ENCODE measurements around the gene MTREX.

Gene MTREX

GRCh38 chr5:55384072-55384471 is 76.3 kb downstream of the MTREX start:
- DNase-seq (ENCODE audit: low spot score), result no peak

GRCh38 chr5:55385227-55385626 is 77.4 kb downstream of the MTREX start:
- no peak for DNase-seq (ENCODE audit: low spot score)

- no peak for DNase-seq (ENCODE audit: low spot score)
Observed at GRCh38 chr5:55385846-55386245, 78.1 kb downstream of the MTREX start.

- no peak for DNase-seq (ENCODE audit: low spot score)
Observed at GRCh38 chr5:55386356-55386755, 78.6 kb downstream of the MTREX start.

- no peak for DNase-seq (ENCODE audit: low spot score)
Observed at GRCh38 chr5:55387865-55388264, 80.1 kb downstream of the MTREX start.

- no peak for DNase-seq (ENCODE audit: low spot score)
Observed at GRCh38 chr5:55391707-55392106, 83.9 kb downstream of the MTREX start.

GRCh38 chr5:55392669-55393068 is 84.9 kb downstream of the MTREX start:
- DNase-seq (ENCODE audit: low spot score), result no peak

GRCh38 chr5:55393501-55394175 is 85.8 kb downstream of the MTREX start:
- no peak for DNase-seq (ENCODE audit: low spot score)

GRCh38 chr5:55402199-55402598 is 94.4 kb downstream of the MTREX start:
- no peak for DNase-seq (ENCODE audit: low spot score)

- DNase-seq (ENCODE audit: low spot score), result no peak
Observed at GRCh38 chr5:55406292-55406691, 98.5 kb downstream of the MTREX start.

GRCh38 chr5:55407059-55407684 is 99.4 kb downstream of the MTREX start:
- peak; percentile 30 for DNase-seq (ENCODE audit: low spot score)

- no peak for DNase-seq (ENCODE audit: low spot score)
Observed at GRCh38 chr5:55407984-55408383, 100.2 kb downstream of the MTREX start.

- no peak for DNase-seq (ENCODE audit: low spot score)
Observed at GRCh38 chr5:55409775-55410174, 102.0 kb downstream of the MTREX start.

- DNase-seq (ENCODE audit: low spot score), result no peak
Observed at GRCh38 chr5:55410845-55411244, 103.1 kb downstream of the MTREX start.

- DNase-seq (ENCODE audit: low spot score), result no peak
Observed at GRCh38 chr5:55411876-55412275, 104.1 kb downstream of the MTREX start.

- DNase-seq (ENCODE audit: low spot score), result no peak
Observed at GRCh38 chr5:55413644-55414043, 105.9 kb downstream of the MTREX start.

GRCh38 chr5:55415071-55415470 is 107.3 kb downstream of the MTREX start:
- DNase-seq (ENCODE audit: low spot score), result no peak

GRCh38 chr5:55416306-55416705 is 108.5 kb downstream of the MTREX start:
- DNase-seq (ENCODE audit: low spot score), result peak; percentile 28

- DNase-seq (ENCODE audit: low spot score), result no peak
Observed at GRCh38 chr5:55418994-55419968, 111.5 kb downstream of the MTREX start.

GRCh38 chr5:55421074-55421529 is 113.3 kb downstream of the MTREX start:
- peak; percentile 39 for DNase-seq (ENCODE audit: low spot score)

GRCh38 chr5:55426455-55426854 is 118.7 kb downstream of the MTREX start:
- no peak for DNase-seq (ENCODE audit: low spot score)

GRCh38 chr5:55427157-55427556 is 119.4 kb downstream of the MTREX start:
- peak; percentile 27 for DNase-seq (ENCODE audit: low spot score)

GRCh38 chr5:55429221-55429612 is 121.4 kb downstream of the MTREX start:
- DNase-seq (ENCODE audit: low spot score), result no peak

Data from RKO (cell line).